LoVo (cell line): ENCODE data around the gene PEAK1.
A peak's percentile ranks its signal among the peaks of the same experiment; 100 is the strongest.
"Not testable (repeated sequence)": the region's sequence is repeated elsewhere in the genome, so short reads cannot be mapped to it uniquely, and the experiment has no call there.

ENCODE experiments used
- DNase-seq: peaks from one replicate; pipeline ENCODE4 v3.0.0-alpha.2; 2016; ENCODE audit warnings: low spot score

The PEAK1 gene

DNA sequence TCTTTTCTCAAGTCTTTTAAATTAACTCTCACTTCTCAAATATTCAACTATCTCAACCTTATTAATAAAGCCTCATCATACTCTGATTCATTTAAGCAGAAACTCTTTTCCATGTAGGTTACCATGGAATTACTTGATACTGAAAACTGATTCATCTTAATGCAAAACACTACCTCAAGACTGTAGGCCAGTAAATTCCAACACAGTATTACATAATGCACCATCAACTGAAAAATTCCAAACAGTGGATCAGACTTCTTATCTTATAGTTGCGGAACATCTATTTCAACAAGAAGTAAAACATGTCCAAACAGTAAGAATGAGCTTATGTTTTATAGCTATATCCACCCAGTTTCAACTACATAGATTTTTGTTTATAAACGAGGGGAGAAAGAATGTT is 124.5 kb downstream of the PEAK1 start:
- no peak for DNase-seq

DNA sequence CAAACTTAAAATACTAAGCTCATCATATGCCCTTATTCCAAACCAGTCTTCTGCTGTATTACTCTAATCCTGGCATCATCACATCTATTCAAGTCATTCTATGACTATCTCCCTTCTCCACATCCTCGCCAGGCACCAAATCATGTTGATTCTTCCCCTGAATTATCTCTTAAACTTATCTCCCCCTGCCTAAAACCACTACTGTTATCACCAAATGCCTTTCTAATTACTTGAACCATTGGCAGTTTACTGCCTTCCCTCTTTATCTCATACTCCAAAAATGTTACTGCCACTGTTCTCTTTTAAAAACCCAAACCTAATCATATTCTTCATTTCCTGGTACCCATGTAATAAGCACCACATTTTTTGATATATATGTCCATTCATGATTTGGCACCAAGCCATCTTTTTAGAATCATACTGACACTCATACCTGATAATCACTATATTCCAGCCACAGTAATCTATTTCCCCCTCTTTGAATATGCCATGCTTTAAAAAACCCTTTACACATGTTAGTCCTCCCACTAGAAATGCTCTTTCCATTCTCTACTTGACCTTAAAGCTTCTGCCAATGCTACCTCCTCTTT is 126.8 kb downstream of the PEAK1 start:
- no peak for DNase-seq

DNA sequence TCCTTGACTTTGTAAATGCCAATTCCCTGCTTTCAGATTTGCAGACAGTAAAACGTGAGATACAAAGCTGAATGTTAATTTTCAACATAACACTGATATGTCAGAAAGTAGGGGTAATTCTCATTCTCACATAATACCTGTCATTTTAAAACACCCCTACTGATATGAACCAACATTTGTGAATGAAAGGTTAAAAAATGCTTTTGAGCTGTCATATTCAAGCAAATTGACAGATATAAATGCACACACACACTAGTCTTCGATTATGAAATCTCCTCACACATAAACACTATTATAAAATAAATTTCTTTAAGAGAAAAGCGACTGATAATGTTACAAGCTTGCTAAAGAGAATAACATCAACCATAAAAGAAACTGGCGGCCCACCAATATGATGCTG is 128.8 kb downstream of the PEAK1 start:
- DNase-seq = no peak

DNA sequence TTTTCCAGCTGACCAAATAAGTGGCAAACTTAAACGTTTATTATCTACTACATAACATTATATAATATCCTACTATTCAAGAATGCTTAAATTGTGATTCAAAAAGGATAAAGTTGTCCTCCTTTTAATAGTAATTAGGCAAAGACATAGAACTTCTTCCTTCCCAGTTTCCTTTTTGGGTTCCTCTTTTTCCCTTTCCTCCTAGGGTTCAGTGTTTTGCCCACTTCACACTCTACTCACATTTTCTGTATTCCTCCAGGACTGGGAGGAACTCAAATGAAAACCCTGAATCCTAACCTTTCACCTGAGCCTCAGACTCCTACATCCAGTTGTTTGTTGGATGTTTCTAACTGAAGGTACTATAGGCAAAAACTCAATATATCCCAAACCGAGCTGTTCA is 132.5 kb downstream of the PEAK1 start:
- DNase-seq = no peak

DNA sequence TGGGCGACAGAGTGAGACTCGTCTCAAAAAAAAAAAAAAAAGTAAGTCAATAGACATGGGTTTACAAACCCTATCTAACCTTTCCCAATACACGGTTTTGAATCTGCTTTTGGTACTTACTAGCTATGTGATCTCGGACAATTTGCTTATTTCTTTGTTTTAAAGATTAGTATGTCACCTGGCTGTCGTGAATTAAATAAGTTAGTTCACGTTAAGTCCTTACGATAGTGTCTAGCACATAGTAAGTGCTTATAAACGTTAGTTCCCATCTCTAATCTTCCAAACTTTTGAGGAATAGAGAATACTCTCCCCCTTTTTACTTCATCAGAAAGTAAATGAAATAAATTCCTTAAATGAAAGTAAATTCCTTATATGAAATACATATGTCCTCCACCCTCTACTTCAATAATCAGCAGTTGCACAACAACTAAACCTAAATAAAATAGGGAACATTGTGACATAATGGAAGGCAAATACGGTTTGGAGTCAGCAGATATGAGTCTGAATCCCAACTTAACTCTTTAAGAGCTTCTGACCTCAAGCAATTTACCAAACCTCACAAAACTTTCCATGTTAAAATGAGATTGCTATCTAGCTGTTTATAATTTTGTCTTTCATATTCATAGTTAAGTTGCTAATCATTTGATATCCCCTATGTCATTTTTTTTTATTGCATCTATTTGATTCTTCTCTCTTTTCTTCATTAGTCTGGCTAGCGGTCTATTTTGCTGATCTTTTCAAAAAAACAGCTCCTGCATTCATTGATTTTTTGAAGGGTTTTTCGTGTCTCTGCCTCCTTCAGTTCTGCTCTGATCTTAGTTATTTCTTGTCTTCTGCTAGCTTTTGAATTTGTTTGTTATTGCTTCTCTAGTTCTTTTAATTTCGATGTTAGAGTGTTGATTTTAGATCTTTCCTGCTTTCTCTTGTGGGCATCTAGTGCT is 134.6 kb downstream of the PEAK1 start:
- no peak for DNase-seq

DNA sequence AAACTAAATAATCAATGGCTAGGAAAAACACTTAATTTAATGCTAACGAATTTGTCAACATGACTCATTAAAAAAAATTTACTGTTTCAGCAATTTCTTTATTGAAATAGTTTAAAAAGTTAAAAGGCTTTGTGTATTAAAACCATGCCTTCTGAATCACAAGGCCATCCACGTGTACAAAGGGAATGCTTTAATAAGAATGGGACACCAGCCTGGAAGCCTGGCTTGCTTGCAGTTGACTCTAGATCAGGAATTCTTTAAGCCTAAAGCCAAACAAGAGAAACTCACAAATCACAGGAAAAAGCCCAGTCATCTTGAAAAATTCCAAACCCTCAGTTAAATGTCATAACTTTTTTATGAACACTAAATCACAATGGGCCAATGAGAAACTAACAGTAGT is 137.6 kb downstream of the PEAK1 start:
- no peak for DNase-seq

DNA sequence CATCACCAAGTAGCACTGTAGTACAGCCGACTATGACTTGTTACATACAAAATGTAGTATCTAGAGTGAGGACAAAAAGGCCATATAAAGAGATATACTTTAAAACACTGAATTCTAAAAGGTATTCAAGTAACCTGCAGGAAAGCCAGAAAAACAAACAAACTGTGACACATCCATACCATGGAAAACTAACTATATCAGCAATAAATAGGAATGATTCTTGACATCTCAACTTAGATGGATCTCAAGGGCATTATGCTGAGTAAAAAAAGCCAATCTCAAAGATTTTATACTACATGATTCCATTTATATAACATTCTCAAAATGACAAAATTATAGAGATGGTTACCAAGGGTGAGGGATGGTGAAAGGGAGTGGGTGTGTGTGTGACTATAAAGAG is 143.0 kb downstream of the PEAK1 start:
- no peak for DNase-seq

DNA sequence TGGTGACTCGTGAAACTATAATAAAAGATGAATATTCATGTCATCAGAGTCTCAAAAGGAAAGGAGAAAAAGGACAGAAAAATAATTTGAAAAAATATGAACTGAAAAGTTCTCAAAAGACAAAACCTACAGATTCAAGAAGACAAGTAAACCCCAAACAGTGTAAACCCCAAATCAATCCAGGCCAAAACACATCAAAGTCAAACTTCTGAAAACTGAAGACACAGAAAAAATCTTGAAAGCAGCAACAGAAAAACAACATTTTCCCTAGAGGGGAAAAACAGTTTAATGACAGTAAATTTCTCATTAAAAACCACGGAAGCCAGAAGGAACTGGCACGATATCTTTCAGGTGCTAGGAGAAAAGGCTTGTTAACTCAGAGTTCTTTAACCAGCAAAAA is 143.8 kb downstream of the PEAK1 start:
- no peak for DNase-seq

DNA sequence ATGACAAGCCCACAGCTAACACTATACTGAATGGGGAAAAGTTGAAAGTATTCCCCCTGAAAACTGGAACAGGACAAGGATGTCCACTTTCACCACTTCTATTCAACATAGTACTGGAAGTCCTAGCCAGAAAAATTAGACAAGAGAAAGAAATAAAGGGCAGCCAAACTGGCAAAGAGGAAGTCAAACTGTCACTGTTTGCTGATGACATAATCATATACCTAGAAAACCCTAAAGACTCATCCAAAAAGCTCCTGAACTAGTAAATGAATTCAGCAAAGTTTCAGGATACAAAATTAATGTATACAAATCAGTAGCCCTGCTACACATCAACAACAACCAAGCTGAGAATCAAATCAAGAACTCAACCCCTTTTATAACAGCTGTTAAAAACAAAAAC is 146.8 kb downstream of the PEAK1 start:
- not testable (repeated sequence) for DNase-seq

DNA sequence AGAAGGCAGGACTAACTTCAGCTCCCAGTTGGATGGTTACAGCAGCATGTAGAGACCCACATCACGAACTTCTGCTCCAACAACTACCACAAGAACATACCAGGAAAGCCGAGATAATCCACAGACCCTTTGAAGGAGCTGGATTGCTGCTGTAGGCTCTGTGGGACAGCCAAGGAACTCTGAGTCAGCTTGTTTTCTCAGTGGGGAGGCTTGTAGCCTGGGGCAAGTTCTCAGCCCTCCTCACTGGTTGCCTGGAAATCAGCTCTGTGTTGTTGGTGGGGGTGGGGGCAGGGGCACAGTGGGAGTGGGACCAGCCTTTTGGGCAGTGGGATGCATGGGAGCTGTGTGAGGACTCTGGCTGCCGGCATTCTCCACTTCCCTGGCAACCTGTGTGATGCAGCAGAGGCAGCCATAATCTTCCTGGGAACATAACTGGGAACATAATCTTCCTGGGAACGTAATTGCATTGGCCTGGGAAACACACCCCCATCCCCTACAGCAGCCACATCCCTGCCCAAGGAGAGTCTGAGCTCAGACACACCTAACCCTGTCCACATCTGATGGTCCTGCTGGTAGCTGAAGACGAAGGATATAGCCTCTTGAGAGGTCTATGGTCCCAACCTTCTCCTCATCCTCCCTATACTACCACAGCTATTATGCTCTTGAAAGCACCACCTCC is 153.1 kb downstream of the PEAK1 start:
- DNase-seq = peak; percentile 16

DNA sequence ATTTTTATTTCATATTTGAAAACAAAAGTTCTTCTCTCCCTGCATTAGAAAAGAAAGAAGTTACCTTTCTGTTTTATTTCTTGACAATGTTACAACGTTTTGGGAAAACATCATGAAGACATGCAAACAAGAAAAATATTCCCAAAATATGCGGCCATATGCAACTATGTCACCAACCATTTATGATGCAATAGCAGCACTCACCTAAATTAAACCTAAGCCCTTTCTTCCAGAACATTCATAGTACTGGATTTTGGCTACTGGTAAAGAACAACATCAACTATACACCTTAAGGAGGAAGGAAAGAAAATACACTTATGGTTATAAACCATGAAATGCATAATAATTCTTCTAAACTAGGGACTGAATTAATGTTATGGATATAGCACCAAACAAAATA is 164.5 kb downstream of the PEAK1 start:
- no peak for DNase-seq

DNA sequence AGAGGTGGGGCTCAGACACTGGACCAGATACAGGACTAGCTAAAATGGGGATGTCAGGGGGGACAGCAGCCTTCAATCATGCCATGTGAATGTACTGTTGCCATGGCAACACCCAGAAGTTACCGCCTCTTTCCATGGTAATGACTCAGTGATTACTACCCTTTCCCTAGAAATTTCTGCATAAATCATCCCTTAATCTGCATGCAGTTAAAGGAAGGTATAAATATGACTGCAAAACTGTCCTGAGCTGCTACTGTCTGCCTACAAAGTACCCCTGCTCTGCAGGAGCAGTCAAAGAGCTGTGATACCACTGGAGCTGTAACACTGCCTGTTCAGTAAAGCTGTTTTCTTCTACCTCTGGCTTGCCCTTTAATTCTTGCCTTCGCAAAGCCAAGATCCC is 168.2 kb downstream of the PEAK1 start:
- DNase-seq = no peak

DNA sequence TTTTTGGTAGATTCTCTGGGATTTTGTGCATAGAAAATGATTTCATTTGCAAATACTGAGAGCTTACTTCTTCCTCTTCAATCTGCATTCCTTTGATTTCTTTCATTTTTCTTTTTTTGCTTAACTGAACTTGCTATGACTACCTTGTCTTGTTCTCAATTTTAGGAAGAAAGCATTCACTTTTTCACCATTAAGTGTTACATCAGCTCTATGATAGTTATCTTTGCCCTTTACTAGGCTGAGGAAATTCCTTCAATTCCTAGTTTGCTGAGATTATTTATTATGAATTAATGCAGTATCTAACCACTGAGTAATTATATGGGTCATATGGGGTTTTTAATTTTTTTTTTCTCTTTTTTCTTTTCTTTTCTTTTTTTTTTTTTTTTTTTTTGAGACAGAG is 172.8 kb downstream of the PEAK1 start:
- no peak for DNase-seq

DNA sequence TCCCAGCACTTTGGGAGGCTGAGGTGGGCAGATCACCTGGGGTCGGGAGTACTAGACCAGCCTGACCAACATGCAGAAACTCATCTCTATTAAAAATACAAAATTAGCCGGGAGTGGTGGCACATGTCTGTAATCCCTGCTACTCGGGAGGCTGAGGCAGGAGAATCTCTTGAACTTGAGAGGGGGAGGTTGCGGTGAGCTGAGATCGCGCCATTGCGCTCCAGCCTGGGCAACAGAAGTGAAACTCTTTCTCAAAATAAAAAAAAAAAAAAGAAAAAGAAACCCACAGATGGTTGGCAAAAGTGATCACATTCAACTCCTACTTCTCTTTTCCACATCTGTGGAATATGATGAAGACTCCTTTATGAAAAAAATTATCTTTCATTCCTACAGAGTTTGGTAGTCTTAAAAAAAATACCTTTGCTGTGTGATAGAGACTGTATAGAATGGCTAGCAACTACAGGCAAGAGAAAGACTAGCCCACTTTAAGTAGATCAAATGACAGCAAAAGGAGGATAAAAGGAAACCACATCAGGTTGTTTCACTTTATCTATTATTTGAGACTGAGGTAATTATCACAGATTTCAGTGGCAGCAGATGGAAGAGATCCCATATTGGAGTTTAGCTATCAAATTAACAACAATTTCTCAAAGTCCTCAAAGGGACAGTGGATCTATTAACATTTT is 176.0 kb downstream of the PEAK1 start:
- no peak for DNase-seq

DNA sequence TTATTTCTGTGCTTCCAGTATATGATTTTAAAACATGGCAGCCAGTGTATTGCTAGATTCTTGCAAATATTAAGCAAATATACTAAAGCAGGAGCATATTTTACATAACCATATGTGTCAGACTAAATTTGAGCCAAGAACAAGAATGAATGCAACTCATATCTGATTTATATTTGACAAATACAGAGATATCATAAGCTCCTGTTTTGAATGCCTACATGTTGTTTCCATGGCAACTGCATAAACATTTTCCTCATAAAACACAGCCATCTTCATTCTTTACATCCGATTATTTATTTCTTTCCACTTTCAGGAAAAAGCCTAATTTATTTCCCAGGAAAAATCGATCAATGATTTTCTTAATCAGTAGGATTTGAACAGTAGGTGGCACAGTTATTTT is 176.8 kb downstream of the PEAK1 start:
- DNase-seq = no peak

DNA sequence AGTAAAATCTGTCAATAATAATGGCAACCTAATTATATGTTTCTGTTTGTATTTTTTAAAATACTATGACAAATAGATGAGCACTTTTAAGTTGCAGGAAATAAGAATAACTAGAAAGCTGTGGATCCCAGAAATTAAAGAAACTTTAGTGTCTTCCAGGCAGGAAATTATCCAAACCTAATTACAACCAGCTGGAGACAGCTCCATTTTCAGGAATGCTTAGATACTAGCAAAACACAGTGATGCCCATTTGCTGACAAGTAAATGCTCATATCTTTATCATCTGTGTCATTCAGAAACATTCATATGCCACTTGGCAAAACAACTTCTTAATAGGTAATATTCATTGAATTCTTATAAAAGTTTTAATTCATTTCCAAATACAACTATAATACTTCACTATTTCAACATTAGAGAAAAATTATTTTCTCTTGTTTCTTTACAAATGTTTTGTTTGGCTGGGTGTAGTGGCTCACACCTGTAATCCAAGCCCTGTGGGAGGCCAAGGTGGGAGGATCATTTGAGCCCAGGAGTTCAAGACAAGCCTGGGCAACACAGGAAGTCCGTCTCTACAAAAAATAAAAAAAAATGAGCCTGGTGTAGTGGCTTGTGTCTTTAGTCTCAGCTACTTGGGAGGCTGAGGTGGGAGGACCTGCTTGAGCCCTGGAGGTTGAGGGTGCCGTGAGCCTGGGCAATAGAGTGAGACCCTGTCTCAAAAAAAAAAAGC is 179.9 kb downstream of the PEAK1 start:
- DNase-seq = no peak

DNA sequence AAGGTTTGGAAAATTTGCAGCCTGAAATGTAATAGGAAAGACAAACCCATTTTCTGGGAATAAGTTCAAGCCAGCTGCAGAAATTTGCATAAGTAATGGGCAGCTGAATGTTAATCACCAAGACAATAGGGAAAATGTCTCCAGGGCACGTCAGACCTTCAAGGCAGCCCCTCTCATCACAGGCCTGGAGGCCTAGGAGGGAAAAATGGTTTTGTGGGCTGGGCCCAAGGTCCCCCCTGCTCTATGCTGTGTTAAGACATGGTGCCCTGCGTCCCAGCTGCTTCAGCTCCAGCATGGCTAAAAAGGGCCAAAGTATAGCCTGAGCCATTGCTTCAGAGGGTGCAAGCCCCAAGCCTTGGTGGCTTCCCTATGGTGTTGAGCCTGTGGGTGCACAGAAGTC is 184.3 kb downstream of the PEAK1 start:
- no peak for DNase-seq

DNA sequence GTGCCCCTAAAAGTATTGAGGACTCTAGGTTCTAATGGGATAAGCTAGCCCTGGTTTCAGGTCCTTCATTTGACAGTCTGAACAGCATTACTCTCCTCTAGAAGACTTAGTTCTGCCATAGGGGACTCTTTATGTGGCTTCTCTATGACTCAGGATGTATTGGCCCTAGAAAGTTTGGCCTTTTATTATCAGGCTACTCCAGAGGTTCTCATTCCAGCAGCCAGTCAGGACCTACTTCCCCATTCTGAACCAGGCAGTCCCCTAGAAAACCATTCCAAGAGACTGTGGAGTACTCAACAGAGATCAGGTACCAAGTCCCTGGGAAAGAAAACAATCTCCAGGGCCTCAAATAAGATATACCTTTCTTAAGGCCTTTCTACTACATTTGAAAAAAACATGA is 191.1 kb downstream of the PEAK1 start:
- no peak for DNase-seq

DNA sequence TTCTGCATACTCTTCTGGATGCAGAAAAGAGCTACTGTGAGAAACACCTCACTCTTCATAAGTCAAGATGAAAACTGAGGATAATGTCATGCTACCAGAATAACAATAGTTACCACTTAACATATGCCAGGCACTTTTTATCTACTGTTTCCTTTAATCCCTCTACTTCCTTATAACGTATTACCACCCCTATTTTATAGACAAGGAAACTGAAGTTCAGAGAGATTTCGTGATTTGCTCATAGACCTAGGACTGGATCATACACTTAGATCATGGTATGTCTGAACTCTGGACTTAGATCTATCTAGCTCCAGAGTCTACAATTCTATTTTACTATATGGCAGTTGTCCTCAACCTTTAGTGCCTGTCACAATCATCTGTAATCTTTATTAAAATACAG is 193.3 kb downstream of the PEAK1 start:
- DNase-seq = peak; percentile 46

DNA sequence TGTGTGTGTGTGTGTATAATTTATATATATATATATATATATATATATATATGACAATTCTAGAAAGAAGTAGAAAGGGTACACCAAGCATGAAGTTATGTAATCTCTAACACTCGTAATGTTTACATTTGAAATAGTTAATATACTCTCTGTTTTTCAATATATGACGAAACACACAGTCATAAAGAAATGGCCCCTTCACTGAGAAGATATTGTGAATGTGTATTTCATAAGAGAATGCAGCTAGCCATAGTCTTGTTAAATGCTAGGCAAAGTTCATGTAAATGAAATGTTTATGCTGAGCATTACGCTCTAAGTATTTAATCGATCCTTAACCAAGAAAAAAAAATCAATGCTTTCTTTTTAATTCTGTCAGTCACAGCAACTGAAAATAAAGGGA is 194.3 kb downstream of the PEAK1 start:
- DNase-seq = no peak

DNA sequence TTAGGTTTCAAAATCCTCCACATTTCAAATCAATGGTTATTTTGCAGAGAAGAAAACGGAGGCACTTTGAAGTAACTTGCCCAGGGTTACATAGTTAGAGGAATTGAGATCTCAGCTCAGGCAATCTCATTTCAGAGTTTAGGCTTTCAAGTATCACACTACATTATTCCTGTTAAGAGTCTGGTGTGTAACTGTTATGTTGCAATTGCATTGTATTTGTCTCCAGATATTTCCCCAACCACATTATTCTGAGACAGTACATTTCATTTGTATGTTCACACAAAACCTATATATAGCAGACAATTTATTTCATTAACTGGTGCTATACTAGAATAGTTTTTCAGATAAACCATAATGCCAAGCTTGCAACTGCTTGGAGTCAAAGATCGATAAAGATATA is 194.8 kb downstream of the PEAK1 start:
- DNase-seq = no peak

DNA sequence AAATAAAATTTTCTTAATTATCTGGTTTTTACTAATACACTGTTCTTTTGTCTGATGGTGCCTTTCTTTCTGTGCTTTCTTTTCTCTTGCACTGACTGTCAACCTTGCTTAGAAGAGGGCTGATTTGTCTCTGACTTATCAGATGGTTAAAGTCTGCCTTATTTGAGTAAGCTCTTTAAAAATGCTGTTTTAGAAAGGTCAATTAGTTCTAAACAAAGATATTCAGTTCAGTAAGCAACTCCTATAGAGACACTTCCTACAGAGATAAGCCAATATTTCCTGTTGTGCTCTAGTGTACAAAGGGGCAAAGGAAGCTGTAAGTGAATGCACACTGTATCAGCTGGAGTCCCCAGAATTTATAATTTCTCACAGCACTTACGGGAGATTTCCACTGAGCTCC is 195.6 kb downstream of the PEAK1 start:
- peak; percentile 8 for DNase-seq
